NB4 (cell line): ENCODE results near the gene AGBL4.

Experiments used
- DNase-seq: peaks from one replicate; pipeline ENCODE4 v3.0.0; 2010; ENCODE audit warnings: low read depth
- H3K4me3 ChIP-seq: one replicate; pipeline ENCODE4 v1.5.1; 2011; ENCODE audit warnings: mild to moderate bottlenecking, low read depth, low read length, moderate library complexity
- CTCF ChIP-seq: IDR thresholded peaks from one replicate; pipeline ENCODE4 v1.5.1; 2012; ENCODE audit warnings: low read depth, low read length
- MAX ChIP-seq: IDR thresholded peaks from 2 replicates; pipeline ENCODE4 v1.6.1; 2011; ENCODE audit warnings: low read depth, low read length
- MYC ChIP-seq: IDR thresholded peaks from 2 replicates; pipeline ENCODE4 v1.6.1; 2011; ENCODE audit warnings: low read depth, low read length
- POLR2A ChIP-seq: IDR thresholded peaks from 2 replicates; pipeline ENCODE4 v1.6.1; 2011; ENCODE audit warnings: mild to moderate bottlenecking; ENCODE audit not compliant: insufficient read length; ENCODE audit errors: extremely low read depth

The AGBL4 gene

GRCh38 chr1:49185450-49185980 lies 838.2 kb downstream of the AGBL4 start:
- TF ChIP-seq MYC, result no peak
- TF ChIP-seq MAX, result no peak
- TF ChIP-seq CTCF, result no peak
- TF ChIP-seq POLR2A, result no peak
- DNase-seq, result no peak
- no peak overlapping the region for H3K4me3 ChIP-seq

GRCh38 chr1:49183489-49183888 lies 840.3 kb downstream of the AGBL4 start:
- H3K4me3 ChIP-seq, result no peak overlapping the region
- TF ChIP-seq MYC, result no peak
- no peak for TF ChIP-seq POLR2A
- TF ChIP-seq MAX, result no peak
- no peak for TF ChIP-seq CTCF
- no peak for DNase-seq

- no peak overlapping the region for H3K4me3 ChIP-seq
- no peak for TF ChIP-seq CTCF
- no peak for TF ChIP-seq MYC
- no peak for TF ChIP-seq MAX
- no peak for TF ChIP-seq POLR2A
- no peak for DNase-seq
Measured at GRCh38 chr1:49181033-49181432, 842.7 kb downstream of the AGBL4 start.

GRCh38 chr1:49171941-49172593 lies 851.7 kb downstream of the AGBL4 start:
- TF ChIP-seq MYC (no peak), CTCF (no peak), MAX (no peak), POLR2A (no peak)
- no peak overlapping the region for H3K4me3 ChIP-seq
- DNase-seq, result no peak

GRCh38 chr1:49166031-49166430 lies 857.7 kb downstream of the AGBL4 start:
- H3K4me3 ChIP-seq, result no peak overlapping the region
- TF ChIP-seq CTCF (no peak), MYC (no peak), POLR2A (no peak), MAX (no peak)
- DNase-seq, result no peak
